Type B pancreatic cell (in vitro differentiated cells): ENCODE data around the gene HM13. TPM values are rescaled to one million over a fixed set of nuclear protein-coding genes. Genes with fewer than 3 reads are reported as not detected.
"Not testable (repeated sequence)": the region's sequence is repeated elsewhere in the genome, so short reads cannot be mapped to it uniquely, and the experiment has no call there.

Source experiments
- DNase-seq: peaks from one replicate; pipeline ENCODE4 v3.0.0; 2021; ENCODE audit warnings: mixed read lengths; ENCODE audit not compliant: unreplicated experiment; ENCODE audit errors: extremely low spot score
- H3K27ac Mint-ChIP-seq: 2 replicates; pipeline ENCODE4 v1.8.0; 2021; ENCODE audit warnings: mild to moderate bottlenecking, mixed read lengths
- H3K27me3 Mint-ChIP-seq: 2 replicates; pipeline ENCODE4 v1.8.0; 2021; ENCODE audit warnings: mixed read lengths
- H3K36me3 Mint-ChIP-seq: 2 replicates; pipeline ENCODE4 v1.8.0; 2021; ENCODE audit warnings: mixed read lengths
- H3K4me1 Mint-ChIP-seq: one replicate; pipeline ENCODE4 v1.8.0; 2021; ENCODE audit warnings: mixed read lengths; ENCODE audit not compliant: unreplicated experiment
- H3K4me3 Mint-ChIP-seq: 2 replicates; pipeline ENCODE4 v1.8.0; 2021; ENCODE audit warnings: mild to moderate bottlenecking, mixed read lengths
- H3K9me3 Mint-ChIP-seq: 2 replicates; pipeline ENCODE4 v1.8.0; 2021; ENCODE audit warnings: mixed read lengths
- CTCF ChIP-seq: fragments of 200-600 bp; sonication (generic); conservative IDR thresholded peaks from 2 replicates; pipeline ENCODE4 v1.5.0; 2021; ENCODE audit warnings: antibody characterized with exemption, mild to moderate bottlenecking
- total RNA-seq: library from RNA; stranded (reverse); gene quantifications from 2 replicates; pipeline ENCODE4 v1.2.1, GENCODE V29; 2021; ENCODE audit warnings: low replicate concordance

HM13 gene
- total RNA-seq, 1 donor from 2014 or later = 246 TPM

- Mint-ChIP-seq H3K9me3 (no peaks in the 10 kb centered on the region), H3K4me1 (peaks cover 25% of the 10 kb centered on the region), H3K27ac (peak overlapping the region; percentile 80), H3K27me3 (no peaks in the 10 kb centered on the region), H3K36me3 (peaks cover 31% of the 10 kb centered on the region), H3K4me3 (peak overlapping the region; percentile 0)
- no peak for DNase-seq
- no peak for TF ChIP-seq CTCF
These were observed 28.1 kb downstream of the HM13 start for GRCh38 chr20:31542201-31542842.

- Mint-ChIP-seq H3K4me1 (peaks cover 25% of the 10 kb centered on the region), H3K27me3 (no peaks in the 10 kb centered on the region), H3K9me3 (no peaks in the 10 kb centered on the region), H3K4me3 (no peak overlapping the region), H3K27ac (peak overlapping the region; percentile 80), H3K36me3 (peaks cover 32% of the 10 kb centered on the region)
- TF ChIP-seq CTCF = no peak
- DNase-seq = no peak
These were observed 28.7 kb downstream of the HM13 start for GRCh38 chr20:31542963-31543362.

- Mint-ChIP-seq H3K27ac (peak overlapping the region; percentile 71), H3K4me1 (peaks cover 24% of the 10 kb centered on the region), H3K9me3 (no peaks in the 10 kb centered on the region), H3K27me3 (no peaks in the 10 kb centered on the region), H3K4me3 (peak overlapping the region; percentile 13), H3K36me3 (peaks cover 27% of the 10 kb centered on the region)
- DNase-seq = no peak
- TF ChIP-seq CTCF = no peak
These were observed 29.8 kb downstream of the HM13 start for GRCh38 chr20:31543966-31544598.

GRCh38 chr20:31544600-31544999 lies 30.4 kb downstream of the HM13 start:
- H3K27ac Mint-ChIP-seq = peak overlapping the region; percentile 71
- no peaks in the 10 kb centered on the region for H3K27me3 Mint-ChIP-seq
- DNase-seq = no peak
- TF ChIP-seq CTCF = no peak
- H3K4me1 Mint-ChIP-seq = peaks cover 22% of the 10 kb centered on the region
- peak overlapping the region; percentile 13 for H3K4me3 Mint-ChIP-seq
- no peaks in the 10 kb centered on the region for H3K9me3 Mint-ChIP-seq
- peaks cover 25% of the 10 kb centered on the region for H3K36me3 Mint-ChIP-seq

GRCh38 chr20:31545621-31546040 lies 31.4 kb downstream of the HM13 start:
- not testable (repeated sequence) for H3K9me3 Mint-ChIP-seq, H3K27me3 Mint-ChIP-seq, DNase-seq
- H3K4me3 Mint-ChIP-seq = peak overlapping the region; percentile 26
- H3K27ac Mint-ChIP-seq = peak overlapping the region; percentile 46
- H3K36me3 Mint-ChIP-seq = peaks cover 31% of the 10 kb centered on the region
- peaks cover 22% of the 10 kb centered on the region for H3K4me1 Mint-ChIP-seq

- no peaks in the 10 kb centered on the region for H3K27me3 Mint-ChIP-seq
- H3K9me3 Mint-ChIP-seq = no peaks in the 10 kb centered on the region
- peak overlapping the region; percentile 99 for H3K27ac Mint-ChIP-seq
- peak overlapping the region; percentile 96 for H3K4me3 Mint-ChIP-seq
- peak; percentile 86 for DNase-seq
- peaks cover 33% of the 10 kb centered on the region for H3K36me3 Mint-ChIP-seq
- H3K4me1 Mint-ChIP-seq = peaks cover 22% of the 10 kb centered on the region
- TF ChIP-seq CTCF = peak; percentile 37
These were observed 32.9 kb downstream of the HM13 start for GRCh38 chr20:31547017-31547675.
